Measurements from ENCODE around the gene PLEKHF1.
A peak's percentile ranks its signal among the peaks of the same experiment; 100 is the strongest.

PLEKHF1 gene

GRCh38 chr19:29677001-29677817, 11.9 kb downstream of the PLEKHF1 start:
- TF ChIP-seq POLR2AphosphoS5 (IDR thresholded peaks at IDR 0.05; ENCODE audit: low read depth): no peak
- no peak for TF ChIP-seq SPI1 (IDR thresholded peaks at IDR 0.05; ENCODE audit: borderline replicate concordance, low read depth)
- no peak for TF ChIP-seq GABPA (IDR thresholded peaks at IDR 0.05; ENCODE audit: low read depth)
- H3K27ac ChIP-seq (replicated peaks): no peak overlapping the region

GRCh38 chr19:29678484-29679106, 13.3 kb downstream of the PLEKHF1 start:
- H3K27ac ChIP-seq (replicated peaks): no peak overlapping the region
- no peak overlapping the region for H3K4me3 ChIP-seq (replicated peaks; ENCODE audit: insufficient read depth, low read length)
- TF ChIP-seq SPI1 (IDR thresholded peaks at IDR 0.05; ENCODE audit: borderline replicate concordance, low read depth) (no peak), REST (IDR thresholded peaks at IDR 0.05; ENCODE audit: insufficient replicate concordance, low read depth) (no peak), GABPA (IDR thresholded peaks at IDR 0.05; ENCODE audit: low read depth) (no peak), CTCF (IDR thresholded peaks at IDR 0.05; ENCODE audit: insufficient read depth, low read length) (no peak), POLR2AphosphoS5 (IDR thresholded peaks at IDR 0.05; ENCODE audit: low read depth) (no peak)

More at GRCh38 chr19:29677001-29677817, 11.9 kb downstream of the PLEKHF1 start:
- Histone ChIP-seq H3K27me3 (ENCODE audit: insufficient read depth, poor library complexity, severe bottlenecking) (no peaks in the 10 kb centered on the region), H3K4me3 (replicated peaks; ENCODE audit: insufficient read depth, low read length) (no peak overlapping the region)
- DNase-seq (ENCODE audit: low read depth in 1 of 2, low spot score in 1 of 2): no peak

GRCh38 chr19:29679598-29680210, 14.4 kb downstream of the PLEKHF1 start:
- TF ChIP-seq GABPA (IDR thresholded peaks at IDR 0.05; ENCODE audit: low read depth) (no peak), SPI1 (IDR thresholded peaks at IDR 0.05; ENCODE audit: borderline replicate concordance, low read depth) (no peak), CTCF (IDR thresholded peaks at IDR 0.05; ENCODE audit: insufficient read depth, low read length) (no peak), REST (IDR thresholded peaks at IDR 0.05; ENCODE audit: insufficient replicate concordance, low read depth) (no peak), POLR2AphosphoS5 (IDR thresholded peaks at IDR 0.05; ENCODE audit: low read depth) (no peak)
- no peak for DNase-seq (ENCODE audit: low read depth in 1 of 2, low spot score in 1 of 2)
- Histone ChIP-seq H3K27me3 (ENCODE audit: insufficient read depth, poor library complexity, severe bottlenecking) (no peaks in the 10 kb centered on the region), H3K4me3 (replicated peaks; ENCODE audit: insufficient read depth, low read length) (no peak overlapping the region), H3K27ac (replicated peaks) (peak overlapping the region; percentile 69)

More at GRCh38 chr19:29678484-29679106, 13.3 kb downstream of the PLEKHF1 start:
- DNase-seq (ENCODE audit: low read depth in 1 of 2, low spot score in 1 of 2): no peak
- no peaks in the 10 kb centered on the region for H3K27me3 ChIP-seq (ENCODE audit: insufficient read depth, poor library complexity, severe bottlenecking)

- H3K27me3 ChIP-seq (ENCODE audit: insufficient read depth, poor library complexity, severe bottlenecking): no peaks in the 10 kb centered on the region
- H3K4me3 ChIP-seq (replicated peaks; ENCODE audit: insufficient read depth, low read length): no peak overlapping the region
- DNase-seq (ENCODE audit: low read depth in 1 of 2, low spot score in 1 of 2): peak; percentile 43 to 82
- peak overlapping the region; percentile 69 for H3K27ac ChIP-seq (replicated peaks)
- TF ChIP-seq POLR2AphosphoS5 (IDR thresholded peaks at IDR 0.05; ENCODE audit: low read depth) (no peak), GABPA (IDR thresholded peaks at IDR 0.05; ENCODE audit: low read depth) (peak; percentile 73)
These were observed 15.2 kb downstream of the PLEKHF1 start for GRCh38 chr19:29680447-29680846.
